CD14-positive monocyte (primary cell): ENCODE data around the gene DCUN1D5. TPM values are rescaled to one million over a fixed set of nuclear protein-coding genes. Genes with fewer than 3 reads are reported as not detected.

Experiments
- DNase-seq, 3 donors: peaks; one replicate each; pipeline ENCODE4 v3.0.0-alpha.2; 2011 to 2022
- H2AFZ ChIP-seq: 2 replicates; pipeline ENCODE4 v1.6.0; 2012; ENCODE audit warnings: mild to moderate bottlenecking, low read depth, low read length, inconsistent platforms; ENCODE audit not compliant: insufficient read depth, poor library complexity, severe bottlenecking
- H3K27ac ChIP-seq, 2 donors: 1 replicate in 1 of 2; 2 replicates in 1 of 2; pipeline ENCODE4 v1.5.1; 2012 to 2013; ENCODE audit warnings: low read length in 2 of 2, control low read depth in 1 of 2, inconsistent platforms in 1 of 2, low read depth in 1 of 2, mild to moderate bottlenecking in 1 of 2
- H3K27me3 ChIP-seq, 2 donors: one replicate each; pipeline versions ENCODE4 v1.6.0 to v1.6.1; 2011 to 2013; ENCODE audit warnings: low read length in 2 of 2; ENCODE audit not compliant: control insufficient read depth in 2 of 2, insufficient read depth in 2 of 2
- H3K36me3 ChIP-seq, 2 donors: replicated peaks in 1 of 2; 1 replicate in 1 of 2; 2 replicates in 1 of 2; pipeline versions ENCODE4 v1.5.1 to v1.6.1; 2012 to 2013; ENCODE audit warnings: low read length in 2 of 2, control low read depth in 1 of 2, inconsistent platforms in 1 of 2, mild to moderate bottlenecking in 1 of 2; ENCODE audit not compliant: insufficient read depth in 2 of 2, control insufficient read depth in 1 of 2
- H3K4me1 ChIP-seq, 2 donors: 1 replicate in 1 of 2; 2 replicates in 1 of 2; pipeline versions ENCODE4 v1.5.1 to v1.6.1; 2012 to 2013; ENCODE audit warnings: low read length in 2 of 2, control low read depth in 1 of 2, inconsistent platforms in 1 of 2, mild to moderate bottlenecking in 1 of 2, moderate library complexity in 1 of 2; ENCODE audit not compliant: insufficient read depth in 2 of 2, control insufficient read depth in 1 of 2
- H3K4me2 ChIP-seq: replicated peaks from 2 replicates; pipeline ENCODE3; 2012; ENCODE audit warnings: low read length, moderate library complexity, mild to moderate bottlenecking; ENCODE audit not compliant: poor library complexity, severe bottlenecking; ENCODE audit errors: extremely low read depth
- H3K4me3 ChIP-seq, 3 experiments: fragments of 200-600 bp in 1 of 3; sonication (generic) in 1 of 3; replicated peaks in 1 of 3; 1 replicate in 2 of 3; 2 replicates in 1 of 3; pipeline ENCODE4 v1.5.1; 2011 to 2013; ENCODE audit warnings: low read length in 3 of 3, mild to moderate bottlenecking in 3 of 3, control low read depth in 2 of 3, low read depth in 2 of 3, inconsistent platforms in 1 of 3, moderate library complexity in 1 of 3
- H3K79me2 ChIP-seq: 2 replicates; pipeline ENCODE4 v1.6.0; 2012; ENCODE audit warnings: mild to moderate bottlenecking, control low read depth, inconsistent platforms, low read length, moderate library complexity; ENCODE audit not compliant: insufficient read depth
- H3K9ac ChIP-seq: 2 replicates; pipeline ENCODE4 v1.6.0; 2017; ENCODE audit warnings: low read length, mild to moderate bottlenecking; ENCODE audit not compliant: insufficient read depth, poor library complexity, severe bottlenecking
- H3K9me3 ChIP-seq, 2 donors: replicated peaks in 1 of 2; 1 replicate in 1 of 2; 2 replicates in 1 of 2; pipeline versions ENCODE4 v1.5.1 to v1.6.1; 2012 to 2013; ENCODE audit warnings: low read length in 2 of 2, control low read depth in 1 of 2; ENCODE audit not compliant: control insufficient read depth in 1 of 2, insufficient read depth in 1 of 2
- H4K20me1 ChIP-seq: 2 replicates; pipeline ENCODE4 v1.6.0; 2012; ENCODE audit warnings: mild to moderate bottlenecking, low read length, control low read depth, moderate library complexity; ENCODE audit not compliant: insufficient read depth
- H3K27ac Mint-ChIP-seq, 7 donors: one replicate each; pipeline ENCODE4 v1.8.0; 2020; ENCODE audit warnings: mild to moderate bottlenecking in 7 of 7, mixed read lengths in 7 of 7, moderate library complexity in 6 of 7, inconsistent platforms in 2 of 7
- H3K27me3 Mint-ChIP-seq, 3 donors: one replicate each; pipeline ENCODE4 v1.8.0; 2021 to 2022; ENCODE audit warnings: low read depth in 3 of 3, mild to moderate bottlenecking in 3 of 3, mixed read lengths in 3 of 3, moderate library complexity in 3 of 3, inconsistent platforms in 1 of 3
- H3K36me3 Mint-ChIP-seq, 2 donors: one replicate each; pipeline ENCODE4 v1.8.0; 2020; ENCODE audit warnings: mixed read lengths in 2 of 2, inconsistent platforms in 1 of 2, mild to moderate bottlenecking in 1 of 2
- H3K4me1 Mint-ChIP-seq: one replicate; pipeline ENCODE4 v1.8.0; 2020; ENCODE audit warnings: mild to moderate bottlenecking, mixed read lengths
- H3K4me3 Mint-ChIP-seq, 2 donors: one replicate each; pipeline ENCODE4 v1.8.0; 2020; ENCODE audit warnings: mild to moderate bottlenecking in 2 of 2, mixed read lengths in 2 of 2, moderate library complexity in 1 of 2
- H3K9me3 Mint-ChIP-seq, 7 donors: one replicate each; pipeline ENCODE4 v1.8.0; 2020 to 2022; ENCODE audit warnings: mixed read lengths in 7 of 7, mild to moderate bottlenecking in 6 of 7, moderate library complexity in 6 of 7, inconsistent platforms in 2 of 7
- CTCF ChIP-seq: fragments of 200-600 bp; IDR thresholded peaks from one replicate; pipeline ENCODE4 v1.8.0; 2022; ENCODE audit warnings: antibody characterized with exemption, mild to moderate bottlenecking
- WGBS: methylation state at CpG from one replicate; pipeline ENCODE4 v1.1.5; 2013; ENCODE audit warnings: missing lambda C conversion rate; ENCODE audit not compliant: insufficient coverage; 5-methylcytosine and 5-hydroxymethylcytosine counted together
- intact Hi-C, 2 donors: fragments of 100-400 bp; cut with micrococcal nuclease; formaldehyde crosslinking; loops; one replicate each; pipeline versions ENCODE4 v1.15.0 to v1.15.1; 2023
- polyA plus RNA-seq, 3 donors: library from polyadenylated mRNA; depleted of rRNA in 1 of 3; unstranded in 2 of 3; stranded (reverse) in 1 of 3; fragments of 300-500 nt in 2 of 3; fragments of >200 nt in 1 of 3; fragmentation: Illumina TruSeq in 2 of 3; gene quantifications; 1 replicate in 2 of 3; 2 replicates in 1 of 3; pipeline ENCODE4 v1.2.3, GENCODE V29; 2012 to 2021

DCUN1D5 gene
- polyA plus RNA-seq, 3 donors, result 7.8 to 20.3 (median 19.5) TPM

GRCh38 chr11:103035216-103035615 lies 56.7 kb downstream of the DCUN1D5 start:
- H3K4me1 Mint-ChIP-seq, result peaks cover 4% of the 10 kb centered on the region
- intact Hi-C loops, result no loop called here
- no peak overlapping the region for H3K4me2 ChIP-seq

DNA sequence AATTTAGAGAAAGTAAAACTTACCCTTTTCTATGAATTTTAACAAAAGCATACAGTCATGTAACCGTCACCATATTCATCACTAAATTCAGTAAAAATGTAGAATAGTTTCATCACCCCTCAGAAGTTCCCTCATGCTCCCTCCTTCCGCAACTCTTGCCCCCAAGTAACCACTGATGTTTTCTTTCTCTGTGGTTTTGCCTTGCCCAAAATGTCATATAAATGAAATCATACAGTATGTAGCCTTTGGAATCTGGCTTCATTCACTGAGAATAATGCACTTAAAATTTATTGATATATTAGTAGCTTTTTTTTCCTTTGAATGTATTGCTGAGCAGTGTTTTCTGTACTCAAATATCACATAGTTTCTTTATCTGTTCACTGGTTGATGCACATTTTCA lies 60.1 kb downstream of the DCUN1D5 start:
- H3K4me3 Mint-ChIP-seq, result no peak overlapping the region
- peaks cover 0 to 2% (median 0%) of the 10 kb centered on the region in 7 donors for H3K9me3 Mint-ChIP-seq
- H3K27me3 Mint-ChIP-seq, result peaks cover 0 to 3% (median 2%) of the 10 kb centered on the region in 3 donors
- Histone ChIP-seq H3K36me3 (no peaks in the 10 kb centered on the region), H4K20me1 (no peaks in the 10 kb centered on the region), H3K4me1 (no peaks in the 10 kb centered on the region), H3K9me3 (no peaks in the 10 kb centered on the region), H3K9ac (no peak overlapping the region), H3K27me3 (no peaks in the 10 kb centered on the region), H2AFZ (no peak overlapping the region), H3K4me2 (no peak overlapping the region), H3K4me3 (no peak overlapping the region), H3K79me2 (no peaks in the 10 kb centered on the region), H3K27ac (no peak overlapping the region)
- peaks cover 4% of the 10 kb centered on the region for H3K4me1 Mint-ChIP-seq
- no peak overlapping the region for H3K27ac Mint-ChIP-seq
- no CpG with 5 or more reads among the region's 2 CpGs for WGBS
- no peaks in the 10 kb centered on the region for H3K36me3 Mint-ChIP-seq
- no peak for DNase-seq
- no peak for TF ChIP-seq CTCF
- intact Hi-C loops, result no loop called here

More at GRCh38 chr11:103035216-103035615, 56.7 kb downstream of the DCUN1D5 start:
- Histone ChIP-seq H3K9ac (no peak overlapping the region), H3K9me3 (no peaks in the 10 kb centered on the region), H3K27me3 (no peaks in the 10 kb centered on the region), H3K27ac (no peak overlapping the region), H3K79me2 (no peaks in the 10 kb centered on the region), H3K4me3 (no peak overlapping the region), H4K20me1 (no peaks in the 10 kb centered on the region), H3K36me3 (no peaks in the 10 kb centered on the region), H3K4me1 (no peaks in the 10 kb centered on the region), H2AFZ (no peak overlapping the region)
- TF ChIP-seq CTCF, result no peak
- Mint-ChIP-seq H3K4me3 (no peak overlapping the region), H3K36me3 (no peaks in the 10 kb centered on the region), H3K9me3 (peaks cover 0 to 2% (median 0%) of the 10 kb centered on the region in 7 donors), H3K27ac (no peak overlapping the region), H3K27me3 (no peaks in the 10 kb centered on the region)
- DNase-seq, result no peak
